HG02870 (cell line): ENCODE data around the gene FSD1L.
A peak's percentile ranks its signal among the peaks of the same experiment; 100 is the strongest.
"Not testable (repeated sequence)": the region's sequence is repeated elsewhere in the genome, so short reads cannot be mapped to it uniquely, and the experiment has no call there.

Source experiments
- ATAC-seq: cut with Tn5 transposase; IDR thresholded peaks from one replicate; pipeline ENCODE4 v1.9.1; 2021; ENCODE audit warnings: mild to moderate bottlenecking, moderate library complexity; ENCODE audit not compliant: unreplicated experiment

Gene FSD1L

DNA sequence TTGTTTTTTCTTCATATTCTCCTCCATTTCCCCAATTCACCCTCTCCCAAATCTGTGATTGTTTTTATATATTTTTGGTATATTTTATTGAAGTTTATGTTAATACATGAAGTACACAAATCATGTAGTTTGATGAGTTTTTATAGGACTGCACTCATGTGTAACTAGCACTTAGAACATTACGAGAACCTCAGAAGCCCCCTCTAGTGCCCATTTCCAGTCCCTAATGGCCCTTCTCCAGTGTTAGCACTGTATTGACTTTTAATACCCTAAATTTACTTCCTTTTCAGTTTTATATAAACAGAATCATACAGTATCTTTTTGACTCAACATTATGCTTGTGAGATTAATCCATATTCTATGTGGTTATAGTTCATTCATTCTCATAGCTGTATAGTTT is 91.6 kb downstream of the FSD1L start:
- ATAC-seq: no peak

DNA sequence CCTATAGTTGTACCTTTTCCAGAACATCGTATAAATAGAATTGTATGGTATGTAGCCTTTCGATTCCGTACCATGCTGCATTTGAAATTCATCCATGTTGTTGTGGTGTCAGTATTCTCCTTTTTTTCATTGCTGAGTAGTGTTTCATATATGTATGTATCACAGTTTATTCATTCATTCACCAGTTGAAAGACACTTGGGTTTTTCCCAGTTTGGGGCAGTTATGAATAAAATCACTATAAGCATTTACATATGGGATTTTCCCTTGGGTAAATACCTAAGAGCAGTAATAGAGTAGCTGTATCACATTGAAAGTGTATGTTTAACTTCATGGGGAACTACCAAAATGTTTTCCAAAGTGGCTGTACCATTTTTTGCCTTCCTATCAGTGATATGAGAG is 94.0 kb downstream of the FSD1L start:
- peak; percentile 98 for ATAC-seq

DNA sequence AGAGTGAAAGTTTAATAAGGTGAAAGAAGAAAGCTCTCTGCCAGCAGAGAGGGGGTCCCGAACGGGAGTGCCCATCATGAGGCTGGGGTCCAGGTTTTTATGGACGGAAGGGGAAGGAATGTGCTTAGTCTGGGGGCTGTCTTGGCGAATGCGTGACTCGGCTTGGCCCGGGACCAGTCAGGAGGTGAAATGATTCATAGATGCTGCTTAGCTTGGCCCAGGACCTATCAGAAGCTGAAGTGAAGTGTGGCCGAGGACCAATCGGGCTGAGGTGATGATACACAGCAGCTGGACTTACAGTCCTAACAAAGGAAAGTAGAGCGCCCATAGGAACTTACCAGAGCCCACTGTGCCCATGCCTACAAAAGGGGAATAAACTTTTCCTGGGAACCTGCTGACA is 106.2 kb downstream of the FSD1L start:
- ATAC-seq: no peak

DNA sequence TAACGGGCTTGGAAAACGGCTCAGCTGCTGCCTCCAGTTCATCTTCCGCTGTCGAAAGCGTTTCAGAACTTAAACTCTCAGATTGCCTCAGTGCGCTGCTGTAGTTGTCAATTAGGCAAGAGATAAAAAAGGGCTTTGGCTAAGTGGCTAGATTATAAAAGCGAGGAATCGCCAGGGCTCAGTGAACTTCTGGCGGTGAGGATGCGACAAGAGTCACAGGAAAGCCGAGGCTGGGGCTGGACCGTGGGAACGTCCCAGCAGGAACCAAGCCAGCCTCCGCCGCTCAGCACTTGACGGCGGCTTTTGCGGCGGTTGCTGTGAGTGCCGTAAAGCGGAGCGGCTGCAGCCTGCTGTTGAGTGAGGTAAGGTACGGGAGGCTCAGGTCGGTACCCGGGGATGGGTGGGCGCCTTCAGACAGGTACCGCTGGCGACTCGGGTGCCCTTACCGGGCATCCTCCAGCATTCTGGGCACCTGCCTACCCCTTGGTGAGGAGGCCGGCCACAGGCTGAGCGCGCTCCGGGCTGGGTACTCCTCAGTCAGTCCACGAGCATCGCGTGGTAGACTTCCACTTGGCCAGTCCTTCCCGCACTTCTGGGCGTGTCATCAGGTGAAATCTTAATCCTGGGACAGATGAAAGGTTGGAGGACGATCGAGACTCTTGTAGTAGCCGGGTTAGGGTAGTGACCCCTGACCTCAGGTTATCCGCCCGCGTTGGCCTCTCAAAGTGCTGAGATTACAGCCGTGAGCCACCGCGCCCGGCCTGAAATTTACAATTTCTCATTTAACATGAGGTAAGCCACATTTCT is 110.2 kb downstream of the FSD1L start, which contains the start of gene FKTN:
TSS of gene FKTN (plus strand) at position 328 of the 807 bp plus-strand sequence. CDS start 16,902 bp downstream, outside the sequence.
- ATAC-seq: peak; percentile 96

DNA sequence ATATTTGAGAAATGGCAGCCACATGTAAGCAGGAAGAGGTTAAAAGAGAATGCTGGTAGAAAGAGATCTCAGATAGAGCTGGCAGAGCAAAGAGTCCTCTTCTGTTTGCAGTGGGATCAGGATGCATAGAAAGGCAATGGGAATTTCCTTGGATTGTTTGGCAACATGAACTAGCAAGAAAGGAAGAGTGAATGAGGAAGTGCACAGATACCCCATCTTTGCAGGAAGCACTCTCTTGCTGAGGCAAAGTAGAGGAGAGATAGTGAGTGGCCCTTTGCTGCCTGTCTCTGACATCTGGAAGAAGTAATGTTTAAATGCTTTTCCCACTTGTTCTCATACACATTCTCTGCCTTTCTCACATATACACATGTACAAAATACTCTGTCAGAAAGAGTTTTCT is 124.6 kb downstream of the FSD1L start:
- ATAC-seq: no peak

- not testable (repeated sequence) for ATAC-seq
Measured at GRCh38 chr9:105579952-105580351, 132.1 kb downstream of the FSD1L start.

DNA sequence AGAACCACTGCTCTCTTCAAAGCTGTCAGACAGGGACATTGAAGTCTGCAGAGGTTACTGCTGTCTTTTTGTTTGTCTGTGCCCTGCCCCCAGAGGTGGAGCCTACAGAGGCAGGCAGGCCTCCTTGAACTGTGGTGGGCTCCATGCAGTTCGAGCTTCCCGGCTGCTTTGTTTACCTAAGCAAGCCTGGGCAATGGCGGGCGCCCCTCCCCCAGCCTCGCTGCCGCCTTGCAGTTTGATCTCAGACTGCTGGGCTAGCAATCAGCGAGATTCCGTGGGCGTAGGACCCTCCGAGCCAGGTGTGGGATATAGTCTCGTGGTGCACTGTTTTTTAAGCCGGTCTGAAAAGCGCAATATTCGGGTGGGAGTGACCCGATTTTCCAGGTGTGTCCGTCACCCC is 133.7 kb downstream of the FSD1L start:
- ATAC-seq: not testable (repeated sequence)

DNA sequence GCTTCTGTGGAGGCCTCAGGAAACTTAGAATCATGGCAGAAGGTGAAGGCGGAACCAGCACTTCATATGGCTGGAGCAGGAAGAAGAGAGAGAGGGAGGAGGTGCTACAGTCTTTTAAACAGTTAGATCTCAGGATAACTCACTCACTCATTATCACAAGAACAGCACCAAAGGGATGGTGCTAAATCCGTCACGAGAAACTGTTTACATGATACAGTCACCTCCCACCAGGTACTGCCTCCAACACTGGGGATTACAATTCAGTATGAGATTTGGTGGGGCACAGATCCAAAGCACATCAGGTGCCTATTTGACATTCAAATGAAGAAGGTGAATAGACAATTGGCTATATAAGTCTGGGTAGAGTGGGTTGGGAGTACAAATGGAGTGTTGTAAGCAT is 145.3 kb downstream of the FSD1L start:
- no peak for ATAC-seq
